Stimulated activated CD8-positive, alpha-beta memory T cell treated with anti-CD3 and anti-CD28 coated beads, Interleukin-4, amount 100 ng/mL, for 4 hours (primary cell): ENCODE data around the gene UCHL3.
"Not testable (repeated sequence)": the region's sequence is repeated elsewhere in the genome, so short reads cannot be mapped to it uniquely, and the experiment has no call there.

ENCODE experiments used
- DNase-seq, 2 donors: peaks; one replicate each; pipeline ENCODE4 v3.0.0-alpha.2; 2020; ENCODE audit warnings: low read depth in 2 of 2, low spot score in 1 of 2

Gene UCHL3

DNA sequence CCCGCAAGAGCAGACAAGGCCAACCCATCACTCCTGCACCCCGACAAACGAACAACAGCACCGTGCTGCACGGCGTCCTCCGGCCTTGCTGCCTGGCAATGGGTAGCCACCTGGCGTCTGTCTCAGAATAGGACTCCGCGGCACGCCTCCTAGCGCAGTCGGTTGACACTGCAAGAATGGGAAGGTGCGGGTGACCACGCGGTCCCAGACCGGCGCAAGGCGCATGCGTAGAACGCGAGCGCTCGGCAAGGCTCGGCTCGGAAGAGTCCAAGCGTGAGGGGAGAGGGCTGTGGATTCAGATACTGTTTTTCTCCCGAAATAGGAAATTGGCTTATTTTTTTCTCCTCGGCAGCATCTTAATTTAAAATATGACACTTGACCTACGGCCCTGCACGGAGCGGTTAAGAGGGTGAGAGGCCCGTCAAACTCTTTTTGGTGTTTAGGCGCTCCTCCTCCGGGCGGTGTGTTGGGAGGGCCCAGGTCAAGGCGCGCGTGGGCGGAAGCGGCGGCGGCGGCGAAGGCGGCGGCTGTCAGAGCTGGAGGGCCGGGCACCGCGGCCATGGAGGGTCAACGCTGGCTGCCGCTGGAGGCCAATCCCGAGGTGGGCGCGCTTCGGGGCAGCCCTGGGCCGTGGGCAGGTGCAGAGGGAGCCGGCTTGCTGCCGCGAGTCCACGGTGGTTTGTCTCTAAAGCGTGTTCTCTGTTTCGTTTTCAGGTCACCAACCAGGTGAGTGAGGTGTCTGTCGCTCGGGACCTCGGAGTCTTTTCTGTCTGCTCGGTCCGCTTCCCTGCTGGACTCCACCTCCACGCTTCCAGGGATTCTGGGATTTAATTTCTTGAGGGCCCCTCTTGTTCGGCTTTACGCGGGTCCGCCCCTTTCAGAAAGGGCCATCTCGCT is at the start of gene UCHL3:
Gene UCHL3 (plus strand): TSS at position 530 of the 897 bp plus-strand sequence. CDS start 30 bp downstream, at position 560.
- DNase-seq = peak; percentile 93 to 94

DNA sequence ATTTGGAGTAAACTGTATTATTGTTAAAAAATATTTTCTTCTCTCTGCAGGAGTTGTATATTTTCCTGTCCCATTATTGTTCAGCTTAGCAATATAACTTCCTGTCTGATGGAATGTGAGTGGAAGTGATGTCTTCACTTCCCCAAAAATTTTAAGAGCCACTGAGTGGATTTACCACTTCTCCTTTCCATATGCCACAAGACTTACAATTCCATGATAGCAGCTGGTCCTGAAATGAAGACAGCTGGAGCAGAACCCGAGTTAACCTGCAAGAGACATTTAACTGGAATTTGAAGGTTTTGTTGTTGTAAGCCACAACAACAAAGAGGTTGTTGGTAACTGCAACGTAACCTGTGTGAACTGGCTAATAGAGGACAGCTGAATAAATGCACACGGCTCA is 44.3 kb upstream of the UCHL3 start:
- DNase-seq = no peak

DNA sequence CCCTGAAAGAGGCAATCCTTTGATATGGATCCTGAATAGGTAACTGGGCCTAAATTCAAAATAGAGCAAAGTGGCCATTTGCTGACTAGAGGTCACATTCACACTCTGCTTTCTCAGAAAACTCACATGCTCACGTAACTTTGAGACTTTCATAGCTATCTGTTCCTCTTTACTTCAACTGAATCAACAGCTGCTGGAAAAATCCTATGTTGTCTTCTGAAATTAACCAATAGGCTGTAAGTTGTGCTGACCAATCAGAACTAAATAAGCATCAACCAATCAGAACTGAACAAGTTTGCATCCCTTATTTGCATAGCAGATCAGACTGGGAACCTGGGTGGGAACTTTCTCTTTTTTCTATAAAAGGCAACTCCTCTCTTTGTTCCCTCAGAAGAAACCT is 43.6 kb upstream of the UCHL3 start:
- no peak for DNase-seq

DNA sequence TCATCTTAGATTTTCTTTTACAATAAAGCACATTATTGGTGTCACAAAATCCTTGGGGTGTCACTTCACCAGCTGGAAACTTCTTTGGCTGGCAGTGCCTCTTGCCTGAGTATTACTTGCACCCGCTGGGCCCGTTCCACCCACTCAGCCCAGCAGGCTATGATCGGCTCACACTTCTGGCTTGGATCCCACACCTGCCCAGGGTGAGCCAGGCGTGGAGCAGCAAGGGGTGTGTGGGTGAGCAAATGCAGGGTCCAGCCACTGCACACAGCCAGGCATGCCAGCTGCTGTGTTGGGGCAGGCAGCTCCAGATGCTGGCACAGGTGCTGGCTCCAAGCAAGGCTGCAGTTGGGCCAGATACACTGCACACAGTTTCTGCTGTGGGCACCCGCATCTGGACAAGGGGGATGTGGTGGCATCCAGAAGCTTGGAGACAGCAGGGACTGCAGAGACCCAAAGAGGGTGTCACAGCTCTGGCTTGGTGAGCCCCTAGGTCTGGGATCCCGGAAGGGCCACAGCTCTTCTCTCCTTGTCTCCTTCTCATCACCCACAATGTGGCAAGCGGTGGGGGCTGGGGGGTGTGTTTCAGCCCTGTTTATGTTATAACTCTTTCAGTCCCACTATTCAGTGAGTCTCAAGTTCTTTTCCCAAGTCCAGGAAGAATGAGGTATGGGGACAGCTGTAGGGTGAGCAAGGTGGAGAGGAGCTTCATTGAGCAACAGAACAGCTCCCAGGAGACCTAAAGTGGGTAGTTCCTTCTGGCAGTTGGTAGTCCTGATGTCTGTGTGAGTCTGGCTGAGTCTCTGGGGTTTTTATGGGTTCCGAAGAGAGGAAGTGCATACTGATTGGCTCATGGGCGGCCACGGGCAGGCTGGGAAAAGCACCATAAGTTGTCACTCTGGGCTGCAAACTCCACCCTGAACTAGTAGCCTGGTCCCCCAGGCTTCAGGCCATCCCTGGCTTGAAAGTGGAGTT is 42.3 kb upstream of the UCHL3 start:
- DNase-seq = no peak

DNA sequence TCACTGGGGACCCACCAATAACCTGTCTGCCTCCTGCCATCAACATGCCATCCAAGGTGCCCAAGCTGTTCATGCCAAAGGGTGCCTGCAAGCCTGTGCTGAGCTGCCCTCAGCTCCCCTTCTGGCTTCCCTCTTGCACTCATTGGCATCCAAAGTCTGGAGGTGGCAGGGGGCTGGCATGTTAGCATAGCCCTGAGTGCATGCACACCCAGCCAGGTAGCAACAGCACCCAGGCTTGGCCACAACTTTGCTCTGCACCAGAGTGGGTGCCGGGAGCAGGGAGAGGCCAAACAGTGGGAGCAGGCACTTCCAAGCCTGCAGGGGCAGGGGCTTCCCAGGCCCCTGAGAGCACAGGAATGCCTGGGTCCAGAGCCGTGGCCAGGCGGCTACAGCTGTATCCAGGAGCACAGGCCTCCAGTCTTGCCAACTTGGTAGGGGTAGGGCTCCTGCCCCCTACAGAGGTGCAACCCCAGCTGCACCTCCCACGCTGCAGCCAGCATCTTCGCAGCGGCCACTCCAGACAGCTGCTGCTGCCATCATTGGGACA is 41.5 kb upstream of the UCHL3 start:
- no peak for DNase-seq

DNA sequence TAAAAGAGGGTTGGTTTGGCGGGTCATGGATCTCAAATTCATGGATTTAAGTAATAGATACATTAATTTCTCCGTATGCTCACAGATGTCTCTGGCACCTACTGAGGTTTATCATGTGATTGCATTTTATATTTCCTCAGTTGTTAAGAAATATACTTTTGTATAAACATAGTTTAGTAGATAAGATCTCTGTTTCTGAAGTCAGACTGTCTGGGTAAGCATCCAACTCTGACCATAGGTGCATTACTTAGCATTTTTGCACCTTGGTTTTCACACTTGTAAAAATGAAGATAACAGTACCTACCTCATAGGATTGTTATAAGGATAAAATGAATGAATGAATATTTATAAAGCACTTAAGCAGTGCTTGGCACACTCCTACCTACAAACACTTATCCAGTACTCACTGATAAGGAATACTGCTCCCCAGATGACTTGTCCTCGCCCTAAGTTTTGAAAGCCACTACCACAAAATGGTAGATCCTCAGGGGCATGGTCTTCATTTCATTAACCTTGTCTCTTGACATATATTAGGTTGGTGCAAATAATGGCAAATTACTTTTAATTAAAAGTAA is 38.5 kb upstream of the UCHL3 start:
- DNase-seq = no peak

DNA sequence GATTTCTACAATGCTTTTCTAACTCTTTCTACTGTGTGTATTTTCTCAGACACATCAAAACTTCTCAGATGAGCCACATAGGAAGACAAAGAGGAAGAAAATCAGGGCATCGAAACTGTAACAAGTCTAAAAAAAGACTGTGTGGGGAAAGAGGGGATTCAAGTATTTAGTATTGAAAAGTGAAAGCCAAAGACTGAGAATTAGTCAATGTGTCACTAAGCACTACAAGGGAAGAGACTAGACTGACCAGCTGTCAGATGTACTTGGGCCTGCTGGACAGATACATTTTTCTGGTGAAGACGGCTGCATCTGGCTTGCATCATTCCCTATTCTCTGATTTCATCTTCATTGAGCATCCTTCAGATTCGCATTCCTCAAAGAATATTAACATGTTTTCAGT is 37.3 kb upstream of the UCHL3 start:
- no peak for DNase-seq

DNA sequence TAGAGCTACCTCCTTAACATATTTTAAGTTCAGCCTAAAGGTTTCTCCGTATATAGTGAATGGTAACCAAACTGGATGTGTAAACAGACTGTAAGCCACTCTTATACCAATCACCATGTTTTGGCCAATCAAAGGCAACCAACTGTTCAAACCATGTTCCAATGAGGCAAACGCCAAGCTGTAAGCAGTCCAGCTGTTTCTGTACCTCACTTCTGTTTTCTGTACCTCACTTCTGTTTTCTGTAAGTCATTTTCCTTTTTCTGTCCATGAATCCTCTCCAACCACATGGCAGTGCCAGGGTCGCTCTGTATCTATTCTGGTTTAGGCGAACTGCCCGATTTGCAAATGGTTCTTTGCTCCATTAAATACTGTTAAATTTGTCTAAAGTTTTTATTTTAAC is 36.3 kb upstream of the UCHL3 start:
- DNase-seq = no peak

DNA sequence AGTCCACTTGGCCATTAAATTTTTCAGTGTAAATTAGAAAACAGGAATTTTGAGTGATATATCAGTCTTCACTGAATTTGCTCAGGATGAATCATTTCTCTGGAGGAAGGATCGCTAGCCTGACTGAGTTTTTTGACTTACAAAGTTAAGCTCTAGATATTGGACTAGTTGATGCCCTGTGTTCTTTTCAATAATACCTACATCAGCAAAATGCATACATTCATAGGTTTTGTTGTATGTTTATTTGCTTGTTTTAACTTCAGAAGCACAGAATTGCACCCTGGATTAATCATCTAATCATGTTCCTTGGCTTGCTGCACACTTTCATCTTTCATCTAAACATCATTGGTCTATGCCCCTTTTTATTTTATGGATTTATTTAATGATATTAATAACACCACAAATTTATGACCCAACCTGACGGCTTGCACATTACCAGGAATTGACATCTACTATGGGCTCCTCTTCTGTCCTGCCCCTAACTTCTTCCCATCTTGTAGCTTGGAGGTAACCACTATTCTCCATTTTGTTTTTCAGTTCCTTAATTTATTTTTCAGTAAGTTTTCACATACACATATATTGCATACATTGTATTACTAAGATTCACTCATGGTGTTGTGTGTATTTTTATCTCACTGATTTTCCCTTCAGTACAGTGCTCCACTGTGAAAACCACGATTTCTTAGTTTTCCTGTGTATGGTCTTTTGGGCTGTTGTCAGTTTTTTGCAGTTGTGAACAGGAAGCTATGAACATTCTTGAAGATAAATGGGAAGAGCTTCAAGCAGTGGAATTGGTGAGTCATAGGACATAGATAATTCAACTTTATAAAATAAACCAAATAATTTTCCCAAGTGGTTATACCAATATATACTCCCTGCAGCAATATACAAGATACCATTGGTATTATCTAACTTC is 35.3 kb upstream of the UCHL3 start:
- no peak for DNase-seq

DNA sequence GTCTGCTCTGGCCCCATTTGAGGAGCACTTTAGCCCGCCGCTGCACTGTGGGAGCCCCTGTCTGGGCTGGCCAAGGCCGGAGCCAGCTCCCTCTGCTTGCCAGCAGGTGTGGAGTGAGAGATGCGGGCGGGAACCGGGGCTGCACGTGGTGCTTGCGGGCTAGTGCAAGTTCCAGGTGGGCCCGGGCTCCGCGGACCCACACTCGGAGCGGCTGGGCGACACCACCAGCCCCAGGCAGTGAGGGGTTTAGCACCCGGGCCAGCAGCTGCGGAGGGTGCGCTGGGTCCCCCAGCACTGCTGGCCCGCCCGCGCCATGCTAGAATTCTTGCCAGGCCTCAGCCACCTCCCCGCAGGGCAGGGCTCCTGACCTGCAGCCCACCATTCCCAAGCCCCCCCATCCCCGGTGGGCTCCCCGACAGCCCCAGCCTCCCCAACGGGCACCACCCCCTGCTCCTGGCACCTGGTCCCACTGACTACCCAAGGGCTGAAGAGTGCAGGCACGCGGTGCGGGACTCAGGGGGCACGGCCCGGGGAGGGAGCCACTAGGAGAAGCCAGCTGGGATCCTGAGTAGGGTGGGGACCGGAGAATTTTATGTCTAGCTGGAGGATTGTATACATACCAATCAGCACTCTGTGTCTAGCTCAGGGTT is 31.0 kb upstream of the UCHL3 start:
- no peak for DNase-seq

DNA sequence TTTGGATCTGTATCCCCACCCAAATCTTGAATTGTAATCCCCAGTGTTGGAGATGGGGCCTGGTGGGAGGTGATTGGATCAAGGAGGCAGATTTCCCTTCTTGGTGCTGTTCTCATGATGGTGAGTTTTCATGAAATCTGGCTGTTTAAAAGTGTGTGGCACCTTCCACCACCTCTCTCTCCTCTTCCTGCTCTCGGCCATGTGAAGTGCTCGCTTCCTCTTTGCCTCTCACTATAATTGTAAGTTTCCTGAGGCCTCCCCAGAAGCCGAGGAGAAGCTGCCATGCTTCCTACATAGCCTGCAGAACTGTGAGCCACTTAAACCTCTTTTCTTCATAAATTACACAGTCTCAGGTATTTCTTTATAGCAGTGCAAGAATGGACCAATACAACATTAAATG is 27.6 kb upstream of the UCHL3 start:
- no peak for DNase-seq

DNA sequence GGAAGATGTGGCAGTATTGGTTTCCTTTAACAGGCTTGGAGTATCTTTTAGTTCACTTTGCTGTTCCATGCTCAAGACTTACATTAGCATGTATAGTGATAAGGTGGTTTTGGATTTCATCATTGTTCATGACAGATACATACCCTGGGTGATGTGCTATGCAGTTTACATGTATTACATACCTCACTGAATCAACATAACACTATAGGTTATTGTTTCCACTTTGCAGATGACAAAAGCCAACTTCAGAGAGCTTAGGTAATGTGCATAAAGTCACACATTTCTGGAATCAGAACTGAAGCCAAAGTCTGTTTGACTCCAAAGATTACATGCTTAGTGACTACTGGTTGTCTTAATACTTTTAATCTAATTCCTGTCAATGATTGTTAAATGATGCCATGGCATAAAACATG is 19.0 kb upstream of the UCHL3 start:
- DNase-seq = no peak

DNA sequence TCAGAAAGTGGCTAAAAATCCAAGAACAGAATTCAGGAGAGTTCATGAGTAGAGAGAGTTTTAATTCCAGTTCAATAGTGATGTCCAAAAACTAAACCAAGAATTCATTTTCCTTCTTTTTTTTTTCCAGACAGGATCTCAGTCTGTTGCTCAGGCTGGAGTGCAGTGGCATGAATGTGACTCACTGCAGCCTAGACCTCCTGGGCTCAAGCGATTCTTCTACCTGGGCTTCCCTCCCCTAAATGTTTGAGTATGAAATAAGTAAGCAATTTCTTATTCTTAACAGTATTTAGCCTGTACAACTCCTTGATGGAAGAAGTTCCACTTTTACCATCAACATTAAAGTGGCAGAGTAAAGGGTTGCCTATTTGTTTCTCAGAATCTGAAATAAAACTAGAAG is 15.7 kb upstream of the UCHL3 start:
- DNase-seq = no peak

DNA sequence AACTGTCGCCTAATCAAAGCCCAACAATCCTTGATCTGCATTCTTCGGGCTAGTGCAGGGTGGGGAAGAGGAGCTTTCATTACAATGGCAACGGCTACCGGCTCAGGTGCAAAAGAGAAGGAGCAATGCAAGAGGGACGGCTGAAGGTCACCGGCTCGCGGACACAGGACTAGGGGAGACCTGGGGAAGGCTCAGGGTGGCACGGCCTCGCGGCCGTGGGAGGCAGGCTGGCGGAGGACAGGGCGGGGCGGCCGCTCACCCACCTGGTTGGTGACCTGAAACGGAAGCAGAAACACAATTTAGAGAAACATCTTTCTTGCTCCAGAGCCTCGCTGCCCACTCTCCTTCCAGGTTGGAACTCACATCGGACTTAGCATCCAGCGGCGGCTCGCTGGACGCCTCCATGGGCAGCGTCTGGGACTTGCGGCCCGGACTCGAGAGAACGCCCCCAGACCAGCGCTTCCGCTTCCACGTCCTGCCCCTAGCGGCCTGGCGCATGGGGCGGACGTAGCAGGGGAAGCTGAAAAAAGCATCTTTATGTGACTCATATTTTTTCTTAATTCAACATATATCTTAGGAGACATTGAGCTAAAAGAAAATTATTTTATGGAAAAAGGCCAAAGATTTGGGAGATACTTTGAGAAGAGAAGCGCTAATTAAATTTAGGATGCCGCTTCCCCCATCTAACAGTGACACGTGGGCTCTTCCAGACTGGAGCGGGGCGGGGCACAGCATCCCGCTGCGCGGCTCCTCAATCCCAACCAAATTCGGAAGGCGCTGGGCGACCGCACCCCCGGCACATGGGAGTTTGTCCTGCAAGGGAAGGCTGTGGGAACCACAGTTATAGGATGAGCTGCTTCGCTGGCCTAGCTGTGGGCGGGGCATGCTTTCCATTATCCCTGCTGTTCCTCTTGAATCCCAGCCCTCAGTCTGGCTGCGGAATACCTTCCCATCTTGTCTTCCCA is 11.9 kb upstream of the UCHL3 start, which contains the start of gene COMMD6:
Gene COMMD6 (minus strand): TSS at position 441 of the 965 bp plus-strand sequence. CDS start 36 bp downstream, at position 405.
- DNase-seq = peak; percentile 42 to 50

DNA sequence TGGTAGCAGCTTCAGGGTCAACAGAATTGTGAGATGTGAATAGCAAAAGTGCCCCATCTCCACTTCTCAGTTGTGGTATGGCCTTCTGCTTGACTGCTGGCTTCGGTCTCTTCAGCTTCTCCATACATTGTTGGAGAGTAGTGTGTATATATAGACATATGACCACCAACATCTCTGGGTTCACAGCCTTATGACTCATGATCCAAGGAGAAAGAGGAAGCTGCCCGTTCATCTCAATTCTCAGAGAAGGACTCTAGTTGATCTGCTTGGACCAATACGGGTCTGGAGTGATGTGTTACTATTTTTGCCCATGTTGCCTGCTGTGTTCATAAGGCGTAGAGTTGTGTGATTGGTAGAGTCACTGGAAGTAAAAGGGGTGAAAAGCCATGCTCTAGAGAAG is 8.3 kb upstream of the UCHL3 start:
- no peak for DNase-seq

DNA sequence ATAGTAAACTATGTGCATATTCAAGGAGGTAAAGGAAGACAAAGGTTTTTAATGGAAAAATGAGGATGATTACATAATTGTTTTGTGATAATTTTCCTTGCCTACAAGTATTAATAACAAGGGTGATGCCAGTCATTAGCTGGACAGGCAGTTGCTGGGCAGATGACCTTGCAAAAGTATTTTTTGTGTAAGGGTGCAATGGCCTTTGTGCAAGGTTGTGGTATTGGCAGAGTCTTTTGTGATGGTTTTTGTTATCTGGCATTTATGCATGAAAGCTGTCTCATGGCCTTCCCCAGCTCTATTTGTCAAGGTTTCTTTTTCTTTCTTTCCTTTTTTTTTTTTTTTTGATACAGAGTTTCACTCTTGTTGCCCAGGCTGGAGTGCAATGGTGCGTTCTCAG is 7.6 kb upstream of the UCHL3 start:
- DNase-seq = no peak

DNA sequence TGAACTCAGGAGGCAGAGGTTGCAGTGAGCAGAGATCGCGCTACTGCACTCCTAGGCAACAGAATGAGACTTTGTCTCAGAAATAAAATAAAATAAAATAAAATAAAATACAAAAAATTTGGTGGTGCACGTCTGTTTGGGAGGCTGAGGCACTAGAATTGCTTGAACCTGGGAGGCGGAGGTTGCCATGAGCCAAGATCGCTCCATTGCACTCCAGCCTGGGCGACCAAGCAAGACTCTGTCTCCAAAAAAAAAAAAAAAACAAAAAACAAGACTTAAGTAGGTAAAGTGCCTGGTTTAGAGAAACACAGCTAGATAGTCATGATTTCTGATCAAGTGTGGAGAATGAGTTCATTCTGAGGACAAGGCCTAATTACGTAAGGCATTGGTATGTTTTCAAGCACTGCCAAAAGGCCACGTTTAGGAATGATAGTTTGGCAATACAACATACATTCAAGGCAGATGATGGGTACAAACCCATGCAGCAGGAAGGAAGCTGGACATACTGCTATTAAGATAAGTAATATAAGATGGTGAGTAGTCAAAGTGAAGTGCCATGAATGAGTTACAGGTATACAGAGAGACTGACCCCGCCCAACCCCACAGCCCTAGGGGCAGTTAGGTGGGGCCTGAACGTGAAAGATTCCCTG is 4.8 kb upstream of the UCHL3 start:
- no peak for DNase-seq

DNA sequence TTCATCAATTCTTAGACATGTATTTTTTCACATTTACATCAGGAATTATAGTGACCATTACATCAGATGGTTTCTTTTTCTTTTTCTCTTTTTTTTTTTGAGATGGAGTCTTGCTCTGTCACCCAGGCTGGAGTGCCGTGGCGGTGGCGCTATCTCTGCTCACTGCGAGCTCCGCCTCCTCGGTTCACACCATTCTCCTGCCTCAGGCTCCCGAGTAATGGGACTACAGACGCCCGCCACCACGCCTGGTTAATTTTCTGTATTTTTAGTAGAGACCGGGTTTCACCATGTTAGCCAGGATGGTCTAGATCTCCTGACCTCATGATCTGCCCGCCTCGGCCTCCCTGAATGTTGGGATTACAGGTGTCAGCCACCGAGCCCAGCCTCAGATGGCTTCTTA is 4.2 kb upstream of the UCHL3 start:
- not testable (repeated sequence) for DNase-seq
